ENCODE data around the gene RAB1B.
"Not testable (repeated sequence)": the region's sequence is repeated elsewhere in the genome, so short reads cannot be mapped to it uniquely, and the experiment has no call there.

Gene RAB1B

GRCh38 chr11:66315498-66315885 is 47.1 kb downstream of the RAB1B start:
- no peak for TF ChIP-seq CTCF (IDR thresholded peaks at IDR 0.05; ENCODE audit: low read depth, low read length)

GRCh38 chr11:66315921-66316811 is 47.7 kb downstream of the RAB1B start:
- H3K4me3 ChIP-seq (ENCODE audit: low read depth, low read length) = peak overlapping the region; percentile 58
- TF ChIP-seq CTCF (IDR thresholded peaks at IDR 0.05; ENCODE audit: low read depth, low read length) = no peak

More at GRCh38 chr11:66315498-66315885, 47.1 kb downstream of the RAB1B start:
- H3K4me3 ChIP-seq (ENCODE audit: low read depth, low read length) = peak overlapping the region; percentile 58

- no peak for TF ChIP-seq CTCF (IDR thresholded peaks at IDR 0.05; ENCODE audit: low read depth, low read length)
- peak within 1 kb of the TSS; percentile 58 for H3K4me3 ChIP-seq (ENCODE audit: low read depth, low read length)
Measured at GRCh38 chr11:66316849-66317251, 48.4 kb downstream of the RAB1B start, which contains the start of gene CD248. Gene CD248, minus strand, starts transcription at chr11:66317044. Its CDS starts 17 bp downstream, at chr11:66317027.

GRCh38 chr11:66317322-66317722 is 48.9 kb downstream of the RAB1B start:
- no peak for TF ChIP-seq CTCF (IDR thresholded peaks at IDR 0.05; ENCODE audit: low read depth, low read length)
- peak overlapping the region; percentile 20; the same call in 1 of the 2 replicates for H3K4me3 ChIP-seq (ENCODE audit: low read depth, low read length)

- 0 out of 2 replicates have a peak overlapping the region, but pooled peaks have one; percentile 2 for H3K4me3 ChIP-seq (ENCODE audit: low read depth, low read length)
Measured at GRCh38 chr11:66317723-66318599, 49.5 kb downstream of the RAB1B start.

GRCh38 chr11:66318600-66318970 is 50.1 kb downstream of the RAB1B start:
- H3K4me3 ChIP-seq (ENCODE audit: low read depth, low read length) = no peak overlapping the region
- no peak for TF ChIP-seq CTCF (IDR thresholded peaks at IDR 0.05; ENCODE audit: low read depth, low read length)

More at GRCh38 chr11:66317723-66318599, 49.5 kb downstream of the RAB1B start:
- TF ChIP-seq CTCF (IDR thresholded peaks at IDR 0.05; ENCODE audit: low read depth, low read length) = no peak

- H3K4me3 ChIP-seq (ENCODE audit: low read depth, low read length) = not testable (repeated sequence)
Measured at GRCh38 chr11:66320289-66320688, 51.9 kb downstream of the RAB1B start.

- H3K4me3 ChIP-seq (ENCODE audit: low read depth, low read length) = not testable (repeated sequence)
Measured at GRCh38 chr11:66320748-66321147, 52.3 kb downstream of the RAB1B start.

Data from WI38 (cell line).